Thyroid gland (tissue), 4 donors: ENCODE results near the gene RAB40C. TPM values are rescaled to one million over a fixed set of nuclear protein-coding genes. Genes with fewer than 3 reads are reported as not detected.
A peak's percentile ranks its signal among the peaks of the same experiment; 100 is the strongest.

Experiments
- DNase-seq, 2 donors: peaks; one replicate each; pipeline ENCODE4 v3.0.0-alpha.2; 2019
- H3K27ac ChIP-seq, 3 donors: fragments of 200-600 bp; sonication (generic); 1 replicate in 2 of 3; 2 replicates in 1 of 3; pipeline ENCODE4 v1.5.1; 2016 to 2019; ENCODE audit warnings: mild to moderate bottlenecking in 1 of 3, moderate library complexity in 1 of 3
- H3K27me3 ChIP-seq: fragments of 200-600 bp; sonication (generic); one replicate; pipeline ENCODE4 v1.5.1; 2019
- H3K36me3 ChIP-seq, 2 donors: fragments of 200-600 bp; sonication (generic); one replicate each; pipeline ENCODE4 v1.5.1; 2016 to 2019
- H3K4me1 ChIP-seq, 2 donors: fragments of 200-600 bp; sonication (generic); one replicate each; pipeline ENCODE4 v1.5.1; 2017 to 2019
- H3K4me3 ChIP-seq, 3 donors: fragments of 200-600 bp; sonication (generic); replicated peaks in 1 of 3; 1 replicate in 2 of 3; 2 replicates in 1 of 3; pipeline ENCODE4 v1.5.1; 2016; ENCODE audit warnings: mild to moderate bottlenecking in 1 of 3
- H3K9me3 ChIP-seq: fragments of 200-600 bp; sonication (generic); one replicate; pipeline ENCODE4 v1.5.1; 2017
- CTCF ChIP-seq, 6 experiments: fragments of 200-600 bp in 3 of 6; fragments of 450-650 bp in 3 of 6; sonication (generic) in 3 of 6; IDR thresholded peaks; one replicate each; pipeline ENCODE4 v1.5.1; 2016 to 2019; ENCODE audit warnings: antibody characterized with exemption in 6 of 6, mild to moderate bottlenecking in 2 of 6, inconsistent platforms in 1 of 6, moderate library complexity in 1 of 6
- POLR2A ChIP-seq, 2 donors: fragments of 450-650 bp; IDR thresholded peaks; one replicate each; pipeline ENCODE4 v1.6.1; 2017; ENCODE audit warnings: antibody characterized with exemption in 2 of 2, mild to moderate bottlenecking in 2 of 2, moderate library complexity in 1 of 2
- WGBS, 2 donors: methylation state at CpG; one replicate each; pipeline ENCODE4 v1.1.5; 2017; 5-methylcytosine and 5-hydroxymethylcytosine counted together
- intact Hi-C: fragments of 100-400 bp; cut with DNase I; formaldehyde crosslinking; loops from one replicate; pipeline ENCODE4 v1.15.1; 2023
- total RNA-seq, 4 donors: library from RNA; depleted of rRNA; stranded (reverse); fragments of >200 nt; gene quantifications; one replicate each; pipeline ENCODE4 v1.2.3, GENCODE V29; 2016

The RAB40C gene
- total RNA-seq, 4 donors from 2014 or later: 17.7 to 24.4 (median 18.4) TPM

GRCh38 chr16:629185-629832 is 39.4 kb downstream of the RAB40C start:
- H3K9me3 ChIP-seq: no peaks in the 10 kb centered on the region
- peaks cover 7 to 14% of the 10 kb centered on the region in 2 donors for H3K36me3 ChIP-seq
- intact Hi-C loops: no loop called here
- 86 to 87% methylated on average over 16 to 19 of the region's 29 CpGs for WGBS, 2 donors
- no peak overlapping the region for H3K4me3 ChIP-seq
- no peak for DNase-seq
- no peak for TF ChIP-seq POLR2A (IDR thresholded peaks at IDR 0.05)
- TF ChIP-seq CTCF (IDR thresholded peaks at IDR 0.05): no peak
- H3K4me1 ChIP-seq: peaks cover 7 to 14% of the 10 kb centered on the region in 2 donors
- H3K27ac ChIP-seq: no peak overlapping the region
- no peaks in the 10 kb centered on the region for H3K27me3 ChIP-seq

GRCh38 chr16:629833-630248 is 40.0 kb downstream of the RAB40C start:
- TF ChIP-seq CTCF (IDR thresholded peaks at IDR 0.05) (no peak), POLR2A (IDR thresholded peaks at IDR 0.05) (no peak)
- Histone ChIP-seq H3K27me3 (no peaks in the 10 kb centered on the region), H3K4me3 (no peak overlapping the region), H3K4me1 (peaks cover 7 to 14% of the 10 kb centered on the region in 2 donors), H3K27ac (no peak overlapping the region), H3K9me3 (no peaks in the 10 kb centered on the region), H3K36me3 (peaks cover 7 to 14% of the 10 kb centered on the region in 2 donors)
- 92 to 100% methylated on average over 1 to 6 of the region's 11 CpGs for WGBS, 2 donors
- no peak for DNase-seq
- intact Hi-C loops: loop anchor here (5.0 kb wide), 1 partner anchor 38 kb away; the partner anchor contains the start of gene RAB40C

GRCh38 chr16:630249-630814 is 40.5 kb downstream of the RAB40C start:
- Histone ChIP-seq H3K36me3 (peaks cover 7 to 14% of the 10 kb centered on the region in 2 donors), H3K4me3 (no peak overlapping the region), H3K27me3 (no peaks in the 10 kb centered on the region), H3K27ac (no peak overlapping the region), H3K9me3 (no peaks in the 10 kb centered on the region), H3K4me1 (peaks cover 7 to 19% of the 10 kb centered on the region in 2 donors)
- TF ChIP-seq POLR2A (IDR thresholded peaks at IDR 0.05): no peak
- TF ChIP-seq CTCF (IDR thresholded peaks at IDR 0.05): no peak
- no peak for DNase-seq
- intact Hi-C loops: loop anchor here (5.0 kb wide), 1 partner anchor 38 kb away; the partner anchor contains the start of gene RAB40C
- WGBS, 2 donors: 45 to 65% methylated on average over 9 to 10 of the region's 29 CpGs

GRCh38 chr16:630815-631405 is 41.0 kb downstream of the RAB40C start, which contains the start of gene WFIKKN1:
Gene WFIKKN1 (plus strand): TSS chr16:630985. CDS start chr16:631254, 269 bp downstream.
- DNase-seq: peak; percentile 56 to 65
- no peak within 1 kb of the TSS for H3K4me3 ChIP-seq
- H3K4me1 ChIP-seq: peaks cover 11 to 24% of the 10 kb centered on the region in 2 donors
- H3K27ac ChIP-seq: no peak within 1 kb of the TSS
- no peaks in the 10 kb centered on the region for H3K9me3 ChIP-seq
- no CpG with 5 or more reads among the region's 23 CpGs for WGBS, 2 donors
- TF ChIP-seq CTCF (IDR thresholded peaks at IDR 0.05) (no peak), POLR2A (IDR thresholded peaks at IDR 0.05) (no peak)
- H3K36me3 ChIP-seq: peaks cover 7 to 11% of the 10 kb centered on the region in 2 donors
- H3K27me3 ChIP-seq: no peaks in the 10 kb centered on the region
- intact Hi-C loops: loop anchor here (5.0 kb wide), 1 partner anchor 39 kb away; the partner anchor contains the start of gene RAB40C
